ENCODE results near the gene ZNF710. TPM values are rescaled to one million over a fixed set of nuclear protein-coding genes. Genes with fewer than 3 reads are reported as not detected.
"Not testable (repeated sequence)": the region's sequence is repeated elsewhere in the genome, so short reads cannot be mapped to it uniquely, and the experiment has no call there.

ZNF710 gene
- polyA plus RNA-seq, 3 donors, result 17.6 to 26.6 (median 17.9) TPM

GRCh38 chr15:90056529-90056928 is 55.4 kb downstream of the ZNF710 start:
- DNase-seq, result no peak

- DNase-seq, result no peak
Measured at GRCh38 chr15:90058308-90058707, 57.2 kb downstream of the ZNF710 start.

GRCh38 chr15:90058775-90059174 is 57.7 kb downstream of the ZNF710 start:
- no peak for DNase-seq

- no peak for DNase-seq
Measured at GRCh38 chr15:90059208-90059985, 58.3 kb downstream of the ZNF710 start.

- no peak for DNase-seq
Measured at GRCh38 chr15:90060797-90061196, 59.7 kb downstream of the ZNF710 start.

- DNase-seq, result peak; percentile 66
Measured at GRCh38 chr15:90062023-90062442, 60.9 kb downstream of the ZNF710 start.

GRCh38 chr15:90062462-90062932 is 61.4 kb downstream of the ZNF710 start:
- no peak for DNase-seq

- no peak for DNase-seq
Measured at GRCh38 chr15:90062973-90063769, 62.0 kb downstream of the ZNF710 start.

- no peak for DNase-seq
Measured at GRCh38 chr15:90063770-90064247, 62.7 kb downstream of the ZNF710 start.

- DNase-seq, result no peak
Measured at GRCh38 chr15:90064911-90065681, 64.0 kb downstream of the ZNF710 start.

GRCh38 chr15:90065682-90066049 is 64.5 kb downstream of the ZNF710 start:
- DNase-seq, result no peak

GRCh38 chr15:90067181-90067952 is 66.2 kb downstream of the ZNF710 start:
- no peak for DNase-seq

- DNase-seq, result no peak
Measured at GRCh38 chr15:90067953-90068606, 67.0 kb downstream of the ZNF710 start.

- not testable (repeated sequence) for DNase-seq
Measured at GRCh38 chr15:90070623-90071022, 69.5 kb downstream of the ZNF710 start.

GRCh38 chr15:90071220-90071807 is 70.2 kb downstream of the ZNF710 start:
- DNase-seq, result peak; percentile 82

GRCh38 chr15:90072978-90073640 is 72.0 kb downstream of the ZNF710 start:
- no peak for DNase-seq

GRCh38 chr15:90074023-90074422 is 72.9 kb downstream of the ZNF710 start:
- no peak for DNase-seq

GRCh38 chr15:90074916-90075315 is 73.8 kb downstream of the ZNF710 start:
- DNase-seq, result no peak

GRCh38 chr15:90075420-90076289 is 74.5 kb downstream of the ZNF710 start:
- no peak for DNase-seq
